ENCODE data around the gene SRSF7. TPM values are rescaled to one million over a fixed set of nuclear protein-coding genes. Genes with fewer than 3 reads are reported as not detected.

Gene SRSF7
- total and polyA plus RNA-seq, 3 donors from 2014 or later: 104 to 169 (median 114) TPM

DNA sequence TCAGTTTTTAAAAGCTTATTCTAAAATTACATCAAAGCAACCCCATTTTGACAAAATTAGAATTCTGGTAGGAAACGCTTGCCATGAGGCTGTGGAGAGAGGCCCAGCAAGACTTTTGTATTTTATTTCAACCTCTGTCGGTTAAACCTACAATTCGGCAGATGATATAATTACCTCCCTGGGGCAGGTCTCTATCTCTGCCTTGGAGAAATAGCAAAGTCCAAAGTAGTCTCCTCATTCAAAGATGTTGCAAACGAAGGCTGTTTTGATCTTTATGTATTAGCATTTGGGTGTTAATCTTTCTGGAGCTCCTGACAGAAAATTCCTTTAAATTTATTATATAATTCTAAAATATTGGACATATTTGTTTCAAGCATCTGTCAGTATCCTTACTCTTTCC lies 49.6 kb downstream of the SRSF7 start:
- H3K27me3 ChIP-seq: no peaks in the 10 kb centered on the region
- no peak for DNase-seq
- H3K36me3 ChIP-seq (ENCODE audit: low read depth, missing control alignments): no peaks in the 10 kb centered on the region
- H3K4me1 ChIP-seq: peaks cover 6% of the 10 kb centered on the region
- H3K9me3 ChIP-seq: no peaks in the 10 kb centered on the region
- intact Hi-C loops (cut with DNase I; ENCODE audit: low total_unique reads): no loop called here
- WGBS, 2 donors: 95 to 99% methylated on average over 4 of the region's 4 CpGs
- H3K27ac ChIP-seq: no peak overlapping the region
- TF ChIP-seq POLR2A (IDR thresholded peaks at IDR 0.05) (no peak), CTCF (IDR thresholded peaks at IDR 0.05) (no peak)
- H3K4me3 ChIP-seq: no peak overlapping the region

DNA sequence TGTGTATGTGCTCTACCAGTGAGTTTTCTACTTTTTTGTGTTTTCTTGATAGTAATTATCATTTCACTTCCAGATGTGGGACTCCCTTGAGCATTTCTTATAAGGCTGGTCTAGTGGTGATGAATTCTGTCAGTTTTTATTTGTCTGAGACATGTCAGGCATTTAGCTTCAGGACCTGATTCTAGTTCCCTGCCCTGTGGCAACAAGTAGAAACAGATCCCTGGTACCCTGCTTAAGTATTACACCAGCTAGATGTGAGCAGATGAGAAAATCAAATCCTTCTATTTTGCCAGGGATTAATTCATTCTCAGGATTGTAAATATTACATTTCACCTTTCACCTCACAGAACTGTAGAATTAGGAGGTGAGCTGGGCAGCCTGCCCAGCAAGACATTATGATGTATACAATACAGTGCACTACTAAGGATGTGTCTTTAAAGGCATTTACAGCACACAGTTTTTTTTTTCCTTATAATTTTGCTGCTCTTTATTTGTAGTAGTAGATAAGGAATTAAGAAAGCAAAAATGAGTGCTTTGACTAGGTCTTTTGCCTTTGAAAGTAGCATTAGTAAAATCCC lies 50.2 kb downstream of the SRSF7 start:
- Histone ChIP-seq H3K4me1 (peaks cover 6% of the 10 kb centered on the region), H3K27ac (no peak overlapping the region), H3K4me3 (no peak overlapping the region), H3K27me3 (no peaks in the 10 kb centered on the region), H3K9me3 (no peaks in the 10 kb centered on the region), H3K36me3 (ENCODE audit: low read depth, missing control alignments) (no peaks in the 10 kb centered on the region)
- no peak for DNase-seq
- no peak for TF ChIP-seq POLR2A (IDR thresholded peaks at IDR 0.05)
- no peak for TF ChIP-seq CTCF (IDR thresholded peaks at IDR 0.05)
- intact Hi-C loops (cut with DNase I; ENCODE audit: low total_unique reads): no loop called here

DNA sequence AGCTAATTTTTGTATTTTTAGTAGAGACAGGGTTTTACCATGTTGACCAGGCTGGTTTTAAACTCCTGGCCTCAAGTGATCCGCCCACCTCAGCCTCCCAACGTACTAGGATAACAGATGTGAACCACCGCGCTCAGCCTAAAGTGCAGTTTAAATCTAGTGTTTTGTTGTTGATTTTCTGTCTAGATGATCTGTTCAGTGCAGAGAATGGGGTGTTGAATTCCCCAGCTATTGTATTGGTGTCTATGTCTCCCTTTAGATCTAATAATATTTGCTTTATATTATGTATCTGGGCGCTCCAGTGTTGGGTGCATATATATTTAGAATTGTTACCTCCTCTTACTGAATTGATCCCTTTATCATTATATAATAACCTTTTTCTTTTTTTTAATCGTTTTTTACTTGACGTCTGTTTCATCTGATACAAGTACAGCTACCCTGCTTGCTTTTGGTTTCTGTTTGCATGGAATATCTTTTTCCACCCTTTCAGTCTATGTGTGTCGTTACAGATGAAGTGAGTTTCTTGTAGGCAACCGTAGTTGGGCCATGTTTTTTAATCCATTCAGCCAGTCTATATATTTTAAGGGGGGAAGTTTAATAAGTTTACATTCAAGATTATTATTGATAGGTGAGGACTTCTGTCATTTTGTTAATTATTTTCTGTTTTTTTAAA lies 50.9 kb downstream of the SRSF7 start:
- WGBS, 2 donors: 90 to 95% methylated on average over 9 of the region's 9 CpGs
- no peaks in the 10 kb centered on the region for H3K9me3 ChIP-seq
- H3K36me3 ChIP-seq (ENCODE audit: low read depth, missing control alignments): no peaks in the 10 kb centered on the region
- intact Hi-C loops (cut with DNase I; ENCODE audit: low total_unique reads): no loop called here
- peaks cover 6% of the 10 kb centered on the region for H3K4me1 ChIP-seq
- DNase-seq: no peak
- H3K27ac ChIP-seq: no peak overlapping the region
- no peak overlapping the region for H3K4me3 ChIP-seq
- no peaks in the 10 kb centered on the region for H3K27me3 ChIP-seq
- TF ChIP-seq POLR2A (IDR thresholded peaks at IDR 0.05) (no peak), CTCF (IDR thresholded peaks at IDR 0.05) (no peak)

GRCh38 chr2:38698467-38699003 lies 52.6 kb downstream of the SRSF7 start:
- Histone ChIP-seq H3K9me3 (no peaks in the 10 kb centered on the region), H3K4me3 (no peak overlapping the region), H3K27me3 (no peaks in the 10 kb centered on the region), H3K4me1 (peaks cover 6% of the 10 kb centered on the region), H3K36me3 (ENCODE audit: low read depth, missing control alignments) (no peaks in the 10 kb centered on the region), H3K27ac (no peak overlapping the region)
- no peak for DNase-seq
- intact Hi-C loops (cut with DNase I; ENCODE audit: low total_unique reads): no loop called here
- WGBS, 2 donors: 94 to 95% methylated on average over 5 of the region's 5 CpGs
- no peak for TF ChIP-seq CTCF (IDR thresholded peaks at IDR 0.05)
- TF ChIP-seq POLR2A (IDR thresholded peaks at IDR 0.05): no peak
